Measurements from ENCODE around the gene CCDC57. TPM values are rescaled to one million over a fixed set of nuclear protein-coding genes. Genes with fewer than 3 reads are reported as not detected.

CCDC57 gene
- polyA plus RNA-seq, 1 donor (not counting 4 experiments of a cell fraction or from before 2014, with no cell fraction given) = 19.2 TPM

GRCh38 chr17:82235056-82235774 lies 22.6 kb upstream of the CCDC57 start:
- dilution Hi-C loops (cut with MboI; ENCODE audit: extremely low pct_ligation_motif_present, low sequenced_read_pairs) = no loop called here

DNA sequence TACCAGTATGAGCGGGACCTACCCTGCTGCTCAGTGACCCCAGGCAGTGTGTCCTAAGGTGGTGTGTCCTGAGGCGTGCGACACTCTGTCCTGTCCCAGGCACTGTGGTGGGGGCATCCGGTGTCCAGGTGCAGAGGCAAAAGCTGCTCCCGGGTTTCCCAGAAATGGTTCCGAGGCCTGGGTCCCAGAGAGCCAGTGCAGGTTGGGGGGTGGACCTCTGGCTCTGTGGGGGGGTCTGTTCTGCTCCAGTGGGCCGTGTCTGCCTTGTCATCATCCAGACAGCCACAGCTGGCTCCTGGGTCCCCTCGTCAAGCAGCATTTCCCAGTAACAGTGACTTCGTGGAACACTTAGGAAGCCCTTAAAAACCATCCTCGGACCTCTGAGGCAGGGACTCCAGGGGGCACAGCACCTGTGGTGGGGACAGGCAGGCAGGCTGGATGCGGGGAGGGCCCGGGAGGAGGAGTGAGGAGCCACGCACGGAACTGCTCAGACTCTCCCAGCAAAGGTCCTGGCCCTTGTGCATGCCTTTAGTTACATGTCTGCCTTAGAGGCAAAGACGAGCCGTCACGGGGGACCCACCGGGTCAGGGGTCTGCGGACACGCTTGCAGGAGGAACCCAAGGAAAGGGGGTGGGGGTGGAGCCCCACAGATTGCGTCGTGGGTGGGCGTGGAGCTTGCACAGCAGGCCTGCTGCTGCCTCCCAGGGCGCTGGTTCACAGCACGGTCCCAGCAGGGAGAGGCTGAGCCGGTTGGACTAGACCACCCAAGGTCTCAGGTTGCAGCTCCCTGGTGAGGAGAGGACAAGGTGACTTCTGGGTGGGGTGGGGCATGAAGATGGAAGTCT lies 21.8 kb upstream of the CCDC57 start:
- H2AFZ ChIP-seq (ENCODE audit: control insufficient read depth, low read length) = no peak overlapping the region
- H3K27me3 ChIP-seq (ENCODE audit: control insufficient read depth, extremely low read depth, insufficient read depth, low read length) = no peaks in the 10 kb centered on the region
- H3K4me3 ChIP-seq (ENCODE audit: control insufficient read depth in 2 of 3, extremely low read depth in 1 of 3, insufficient read depth in 2 of 3, low read depth in 1 of 3, low read length in 3 of 3) = no peak overlapping the region
- H3K79me2 ChIP-seq (ENCODE audit: control insufficient read depth, insufficient read depth, low read length) = no peaks in the 10 kb centered on the region
- no peak overlapping the region for H3K27ac ChIP-seq (ENCODE audit: control insufficient read depth, insufficient read depth, low read length)
- H3K9ac ChIP-seq (ENCODE audit: control insufficient read depth, extremely low read depth, insufficient read depth, low read length) = no peak overlapping the region
- no peak for FAIRE-seq
- peaks cover 2 to 10% of the 10 kb centered on the region in 2 experiments for H3K36me3 ChIP-seq (ENCODE audit: control insufficient read depth in 2 of 2, extremely low read depth in 1 of 2, insufficient read depth in 2 of 2, low read length in 2 of 2)
- no peak overlapping the region for H3K4me2 ChIP-seq (ENCODE audit: control insufficient read depth, extremely low read depth, insufficient read depth, low read depth, low read length)
- TF ChIP-seq, protein P1, sequence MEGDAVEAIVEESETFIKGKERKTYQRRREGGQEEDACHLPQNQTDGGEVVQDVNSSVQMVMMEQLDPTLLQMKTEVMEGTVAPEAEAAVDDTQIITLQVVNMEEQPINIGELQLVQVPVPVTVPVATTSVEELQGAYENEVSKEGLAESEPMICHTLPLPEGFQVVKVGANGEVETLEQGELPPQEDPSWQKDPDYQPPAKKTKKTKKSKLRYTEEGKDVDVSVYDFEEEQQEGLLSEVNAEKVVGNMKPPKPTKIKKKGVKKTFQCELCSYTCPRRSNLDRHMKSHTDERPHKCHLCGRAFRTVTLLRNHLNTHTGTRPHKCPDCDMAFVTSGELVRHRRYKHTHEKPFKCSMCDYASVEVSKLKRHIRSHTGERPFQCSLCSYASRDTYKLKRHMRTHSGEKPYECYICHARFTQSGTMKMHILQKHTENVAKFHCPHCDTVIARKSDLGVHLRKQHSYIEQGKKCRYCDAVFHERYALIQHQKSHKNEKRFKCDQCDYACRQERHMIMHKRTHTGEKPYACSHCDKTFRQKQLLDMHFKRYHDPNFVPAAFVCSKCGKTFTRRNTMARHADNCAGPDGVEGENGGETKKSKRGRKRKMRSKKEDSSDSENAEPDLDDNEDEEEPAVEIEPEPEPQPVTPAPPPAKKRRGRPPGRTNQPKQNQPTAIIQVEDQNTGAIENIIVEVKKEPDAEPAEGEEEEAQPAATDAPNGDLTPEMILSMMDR (optimal IDR thresholded peaks at IDR 0.05 in 1 of 3, IDR thresholded peaks at IDR 0.05 in 1 of 3, conservative IDR thresholded peaks at IDR 0.05 in 1 of 3; ENCODE audit: extremely low read depth in 1 of 3, insufficient read depth in 2 of 3, low read length in 3 of 3) = no peak
- H3K4me1 ChIP-seq (ENCODE audit: control insufficient read depth, extremely low read depth, insufficient read depth, low read length) = peaks cover 41% of the 10 kb centered on the region
- H3K9me3 ChIP-seq (ENCODE audit: control insufficient read depth, low read depth, low read length) = no peaks in the 10 kb centered on the region
- no peaks in the 10 kb centered on the region for H4K20me1 ChIP-seq (ENCODE audit: control insufficient read depth, extremely low read depth, insufficient read depth, low read length)
- DNase-seq (ENCODE audit: low read depth, low spot score) = no peak
- no peaks in the 10 kb centered on the region for H3K9me1 ChIP-seq (ENCODE audit: control insufficient read depth, extremely low read depth, insufficient read depth, low read length)
- dilution Hi-C loops (cut with MboI; ENCODE audit: extremely low pct_ligation_motif_present, low sequenced_read_pairs) = no loop called here

More at GRCh38 chr17:82235056-82235774, 22.6 kb upstream of the CCDC57 start:
- Histone ChIP-seq H3K9me3 (ENCODE audit: control insufficient read depth, low read depth, low read length) (no peaks in the 10 kb centered on the region), H3K4me1 (ENCODE audit: control insufficient read depth, extremely low read depth, insufficient read depth, low read length) (peaks cover 40% of the 10 kb centered on the region), H3K4me3 (ENCODE audit: control insufficient read depth in 2 of 3, extremely low read depth in 1 of 3, insufficient read depth in 2 of 3, low read depth in 1 of 3, low read length in 3 of 3) (no peak overlapping the region), H4K20me1 (ENCODE audit: control insufficient read depth, extremely low read depth, insufficient read depth, low read length) (no peaks in the 10 kb centered on the region), H3K36me3 (ENCODE audit: control insufficient read depth in 2 of 2, extremely low read depth in 1 of 2, insufficient read depth in 2 of 2, low read length in 2 of 2) (peaks cover 9 to 17% of the 10 kb centered on the region in 2 experiments), H3K79me2 (ENCODE audit: control insufficient read depth, insufficient read depth, low read length) (no peaks in the 10 kb centered on the region), H3K27me3 (ENCODE audit: control insufficient read depth, extremely low read depth, insufficient read depth, low read length) (no peaks in the 10 kb centered on the region), H3K27ac (ENCODE audit: control insufficient read depth, insufficient read depth, low read length) (no peak overlapping the region), H2AFZ (ENCODE audit: control insufficient read depth, low read length) (no peak overlapping the region), H3K9me1 (ENCODE audit: control insufficient read depth, extremely low read depth, insufficient read depth, low read length) (no peaks in the 10 kb centered on the region), H3K9ac (ENCODE audit: control insufficient read depth, extremely low read depth, insufficient read depth, low read length) (no peak overlapping the region), H3K4me2 (ENCODE audit: control insufficient read depth, extremely low read depth, insufficient read depth, low read depth, low read length) (no peak overlapping the region)
- no peak for DNase-seq (ENCODE audit: low read depth, low spot score)
- FAIRE-seq = no peak
- TF ChIP-seq, protein P1 (optimal IDR thresholded peaks at IDR 0.05 in 1 of 3, IDR thresholded peaks at IDR 0.05 in 1 of 3, conservative IDR thresholded peaks at IDR 0.05 in 1 of 3; ENCODE audit: extremely low read depth in 1 of 3, insufficient read depth in 2 of 3, low read length in 3 of 3) = no peak
- TF ChIP-seq EZH2 (IDR thresholded peaks at IDR 0.05; ENCODE audit: low read length) = no peak

Measured in keratinocyte (primary cell).